PFSK-1 (cell line): ENCODE measurements around the gene SPNS2.
A peak's percentile ranks its signal among the peaks of the same experiment; 100 is the strongest.

Source experiments
- FOXP2 ChIP-seq: optimal IDR thresholded peaks from 2 replicates; pipeline ENCODE3; 2011; ENCODE audit warnings: borderline replicate concordance, control low read depth, inconsistent platforms; ENCODE audit not compliant: insufficient read depth; ENCODE audit errors: extremely low read length, extremely low read depth
- POLR2AphosphoS5 ChIP-seq: IDR thresholded peaks from 2 replicates; pipeline ENCODE4 v1.6.1; 2012; ENCODE audit warnings: low read depth, mild to moderate bottlenecking, control low read depth, low read length, moderate library complexity
- SIN3A ChIP-seq: IDR thresholded peaks from 2 replicates; pipeline ENCODE4 v1.6.1; 2012; ENCODE audit warnings: mild to moderate bottlenecking, low read length, moderate library complexity, borderline replicate concordance; ENCODE audit not compliant: insufficient read depth
- TAF1 ChIP-seq: IDR thresholded peaks from 2 replicates; pipeline ENCODE4 v1.6.1; 2012; ENCODE audit warnings: low read length, control low read depth, borderline replicate concordance; ENCODE audit not compliant: insufficient read depth
- TF ChIP-seq, protein P1 (sequence below), 2 experiments: IDR thresholded peaks; 2 replicates each; pipeline versions ENCODE4 v1.6.1 to v1.8.0; 2011 to 2012; ENCODE audit warnings: low read depth in 2 of 2, low read length in 2 of 2, control low read depth in 1 of 2, inconsistent platforms in 1 of 2, mild to moderate bottlenecking in 1 of 2, moderate library complexity in 1 of 2; ENCODE audit not compliant: insufficient read depth in 1 of 2

SPNS2 gene

DNA sequence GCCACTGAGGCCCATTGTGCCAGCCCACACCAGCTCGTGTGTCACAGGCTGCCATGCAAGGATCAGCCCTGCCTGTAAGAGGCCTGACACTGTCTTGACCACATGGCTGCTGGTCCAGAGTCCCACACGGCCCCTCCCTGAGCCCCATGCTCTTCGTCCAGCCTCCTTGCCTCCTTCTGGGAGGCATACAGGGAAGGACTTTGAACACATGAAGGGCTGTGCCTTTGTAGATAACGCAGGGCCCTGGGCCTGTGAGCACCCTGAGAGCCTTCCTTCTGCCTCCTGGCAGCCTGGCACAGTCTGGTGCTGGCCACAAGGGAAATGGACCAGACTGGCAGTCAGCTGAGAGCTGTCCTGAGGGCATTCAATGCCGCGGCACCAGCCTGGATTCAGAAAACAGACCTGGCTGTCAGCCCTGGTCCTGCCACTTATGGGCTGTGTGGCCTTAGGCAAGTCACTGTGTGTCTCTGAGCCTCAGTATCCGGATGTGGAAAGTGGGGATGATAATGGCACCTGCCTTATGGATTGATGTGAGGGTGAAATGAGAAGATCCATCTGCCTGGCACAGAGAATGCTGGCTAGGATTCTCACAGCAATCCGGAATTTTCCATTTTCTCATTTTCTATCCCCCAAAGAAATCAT, 19.2 kb upstream of the SPNS2 start:
- TF ChIP-seq SIN3A (no peak), POLR2AphosphoS5 (no peak), TAF1 (no peak), FOXP2 (no peak)
- TF ChIP-seq, protein P1, sequence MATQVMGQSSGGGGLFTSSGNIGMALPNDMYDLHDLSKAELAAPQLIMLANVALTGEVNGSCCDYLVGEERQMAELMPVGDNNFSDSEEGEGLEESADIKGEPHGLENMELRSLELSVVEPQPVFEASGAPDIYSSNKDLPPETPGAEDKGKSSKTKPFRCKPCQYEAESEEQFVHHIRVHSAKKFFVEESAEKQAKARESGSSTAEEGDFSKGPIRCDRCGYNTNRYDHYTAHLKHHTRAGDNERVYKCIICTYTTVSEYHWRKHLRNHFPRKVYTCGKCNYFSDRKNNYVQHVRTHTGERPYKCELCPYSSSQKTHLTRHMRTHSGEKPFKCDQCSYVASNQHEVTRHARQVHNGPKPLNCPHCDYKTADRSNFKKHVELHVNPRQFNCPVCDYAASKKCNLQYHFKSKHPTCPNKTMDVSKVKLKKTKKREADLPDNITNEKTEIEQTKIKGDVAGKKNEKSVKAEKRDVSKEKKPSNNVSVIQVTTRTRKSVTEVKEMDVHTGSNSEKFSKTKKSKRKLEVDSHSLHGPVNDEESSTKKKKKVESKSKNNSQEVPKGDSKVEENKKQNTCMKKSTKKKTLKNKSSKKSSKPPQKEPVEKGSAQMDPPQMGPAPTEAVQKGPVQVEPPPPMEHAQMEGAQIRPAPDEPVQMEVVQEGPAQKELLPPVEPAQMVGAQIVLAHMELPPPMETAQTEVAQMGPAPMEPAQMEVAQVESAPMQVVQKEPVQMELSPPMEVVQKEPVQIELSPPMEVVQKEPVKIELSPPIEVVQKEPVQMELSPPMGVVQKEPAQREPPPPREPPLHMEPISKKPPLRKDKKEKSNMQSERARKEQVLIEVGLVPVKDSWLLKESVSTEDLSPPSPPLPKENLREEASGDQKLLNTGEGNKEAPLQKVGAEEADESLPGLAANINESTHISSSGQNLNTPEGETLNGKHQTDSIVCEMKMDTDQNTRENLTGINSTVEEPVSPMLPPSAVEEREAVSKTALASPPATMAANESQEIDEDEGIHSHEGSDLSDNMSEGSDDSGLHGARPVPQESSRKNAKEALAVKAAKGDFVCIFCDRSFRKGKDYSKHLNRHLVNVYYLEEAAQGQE (IDR thresholded peaks at IDR 0.05; ENCODE audit: insufficient read depth in 1 of 2, low read depth in 2 of 2, low read length in 2 of 2) = no peak

DNA sequence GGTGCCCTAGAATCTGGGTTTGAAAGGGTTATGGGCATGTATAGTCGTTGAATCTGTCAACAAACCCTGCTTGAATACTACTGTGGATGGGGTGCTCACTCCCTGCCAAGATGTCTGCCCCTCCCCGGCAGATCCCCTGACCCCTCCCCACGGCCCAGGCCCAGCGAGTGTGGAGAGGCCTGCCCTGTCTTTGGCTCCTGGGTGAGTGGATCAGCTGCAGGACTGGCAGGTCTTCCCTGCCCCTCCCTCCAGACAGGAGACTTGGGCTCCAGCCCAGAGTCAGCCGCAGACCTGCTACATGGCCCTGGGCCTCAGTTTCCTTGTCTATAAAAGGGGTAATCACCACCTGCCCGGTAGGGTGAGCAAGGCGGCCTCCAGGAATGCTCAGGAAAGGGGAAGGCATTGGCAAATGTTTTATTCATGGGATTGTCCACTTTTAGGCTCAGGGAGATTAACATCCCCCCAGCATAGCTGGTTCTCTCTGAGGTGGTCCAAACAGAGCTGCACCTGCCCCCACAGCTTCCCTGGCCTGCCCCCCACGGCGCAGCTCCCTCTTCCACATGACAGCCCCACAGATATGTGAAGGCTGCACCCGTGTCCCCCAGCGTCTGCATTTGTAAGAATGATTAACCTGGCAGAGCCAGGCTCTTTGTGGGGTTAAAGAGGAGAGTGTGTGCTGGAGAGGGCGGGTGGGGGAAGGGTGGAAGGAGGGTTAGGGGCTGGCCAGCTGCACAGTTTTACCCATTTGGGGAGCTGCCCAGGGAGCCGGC, 18.5 kb upstream of the SPNS2 start:
- no peak for TF ChIP-seq SIN3A
- no peak for TF ChIP-seq TAF1
- no peak for TF ChIP-seq FOXP2
- no peak for TF ChIP-seq POLR2AphosphoS5

DNA sequence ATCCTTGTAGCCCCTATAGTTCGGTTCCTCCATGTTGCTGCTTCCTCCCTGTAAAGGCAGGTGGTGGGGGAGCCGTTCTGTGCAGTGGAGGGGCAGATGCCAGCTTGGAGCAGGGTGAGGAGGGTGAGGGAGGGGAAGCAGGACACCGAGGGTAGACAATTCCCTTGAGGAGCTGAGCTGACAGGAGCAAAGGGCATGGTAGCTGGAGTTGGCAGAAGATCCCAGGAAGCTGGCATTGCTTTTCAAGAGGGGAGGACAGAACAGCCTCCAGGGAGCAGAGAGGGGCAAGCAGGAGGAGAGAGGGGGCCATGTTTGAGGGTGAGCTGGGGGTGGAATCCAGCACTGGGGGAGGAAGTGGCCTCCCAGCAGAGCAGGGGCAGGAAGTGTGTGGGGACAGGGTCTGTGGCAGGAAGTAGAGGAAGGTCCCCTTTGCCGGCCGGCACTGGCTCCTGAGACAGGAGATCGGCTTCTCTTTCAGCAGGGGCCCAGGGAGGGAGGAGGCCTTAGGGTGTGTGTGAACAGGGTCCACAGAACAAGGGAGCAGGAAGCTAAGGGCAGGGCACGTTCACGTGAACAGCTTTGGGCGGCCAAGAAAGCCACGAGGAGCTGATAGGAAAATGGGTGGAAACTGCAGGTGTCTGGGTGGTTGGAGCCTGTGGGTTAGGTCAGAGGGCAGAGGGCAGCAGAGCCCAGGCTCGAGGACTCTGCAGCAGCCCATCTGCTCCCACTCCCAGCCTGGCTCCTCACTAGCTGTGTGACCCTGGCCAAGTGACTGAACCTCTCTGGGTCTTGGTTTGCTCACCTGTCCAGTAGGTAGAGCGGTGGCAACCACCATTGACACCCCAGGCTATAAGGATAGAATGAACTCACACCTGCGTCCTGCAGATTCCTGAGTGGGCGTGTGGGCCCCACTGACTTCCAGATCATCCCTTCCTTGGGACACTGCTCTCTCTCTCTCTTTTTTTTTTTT, 17.5 kb upstream of the SPNS2 start:
- TF ChIP-seq, protein P1 (IDR thresholded peaks at IDR 0.05; ENCODE audit: insufficient read depth in 1 of 2, low read depth in 2 of 2, low read length in 2 of 2) = 0 out of 4 replicates have a peak, but pooled peaks of 1 of the 2 experiments have one; percentile 6
- TF ChIP-seq TAF1 = no peak

DNA sequence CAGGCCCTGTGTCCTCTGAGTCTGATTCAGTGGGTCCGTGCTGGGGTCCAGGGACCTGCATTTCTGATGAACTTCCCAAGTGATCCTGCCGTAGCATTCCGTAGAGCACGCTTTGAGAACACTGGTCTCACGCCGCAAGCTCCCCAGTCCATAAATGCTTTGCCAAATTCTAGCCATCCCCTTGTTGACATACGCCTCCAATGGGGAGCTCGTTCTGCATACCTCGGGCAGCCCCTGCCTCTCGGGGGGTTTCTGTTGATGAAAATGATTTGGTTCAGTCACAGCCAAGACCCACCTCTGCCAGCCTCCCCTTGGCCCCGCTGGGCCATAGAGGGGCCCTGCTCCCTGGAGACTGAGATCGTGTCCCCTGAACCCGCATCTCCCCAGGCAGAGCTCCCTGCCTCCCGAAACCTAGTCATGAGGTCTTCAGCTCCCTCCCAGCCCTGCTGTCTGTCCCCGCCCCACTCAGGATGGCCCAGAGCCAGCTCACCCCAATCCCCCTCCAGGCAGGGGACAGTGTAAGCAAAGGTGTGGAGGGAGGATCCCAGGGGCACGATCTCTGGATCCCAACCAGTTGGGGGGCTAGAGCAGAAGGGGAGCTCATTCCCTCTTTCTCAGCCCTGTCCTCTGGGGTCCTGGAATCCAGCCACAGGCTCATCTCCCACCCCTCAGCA, 16.2 kb upstream of the SPNS2 start:
- TF ChIP-seq TAF1 (no peak), SIN3A (no peak), POLR2AphosphoS5 (no peak), FOXP2 (no peak)
- TF ChIP-seq, protein P1 (IDR thresholded peaks at IDR 0.05; ENCODE audit: insufficient read depth in 1 of 2, low read depth in 2 of 2, low read length in 2 of 2) = no peak
